GM06990 (cell line): Measurements from ENCODE around the gene PLXDC2.

Experiments
- DNase-seq: peaks from one replicate; pipeline ENCODE4 v3.0.0-alpha.2; 2011; ENCODE audit not compliant: insufficient read length; ENCODE audit errors: extremely low read depth
- H3K27me3 ChIP-seq: replicated peaks from 2 replicates; pipeline ENCODE4 v1.6.0; 2011; ENCODE audit warnings: low read length; ENCODE audit not compliant: control insufficient read depth, insufficient read depth
- H3K36me3 ChIP-seq: 2 replicates; pipeline ENCODE4 v1.5.1; 2011; ENCODE audit warnings: low read length; ENCODE audit not compliant: control insufficient read depth, insufficient read depth
- H3K4me3 ChIP-seq: replicated peaks from 2 replicates; pipeline ENCODE4 v1.5.1; 2011; ENCODE audit warnings: low read depth, mild to moderate bottlenecking, control low read depth, low read length
- CTCF ChIP-seq: IDR thresholded peaks from 2 replicates; pipeline ENCODE4 v1.5.1; 2011; ENCODE audit warnings: low read length, control low read depth, mild to moderate bottlenecking, inconsistent platforms; ENCODE audit not compliant: insufficient read depth, poor library complexity, severe bottlenecking

PLXDC2 gene

GRCh38 chr10:20276127-20276979 is 460.1 kb downstream of the PLXDC2 start:
- no peak for TF ChIP-seq CTCF
- H3K4me3 ChIP-seq: no peak overlapping the region
- no peaks in the 10 kb centered on the region for H3K36me3 ChIP-seq
- H3K27me3 ChIP-seq: no peaks in the 10 kb centered on the region
- no peak for DNase-seq

- Histone ChIP-seq H3K4me3 (no peak overlapping the region), H3K36me3 (no peaks in the 10 kb centered on the region), H3K27me3 (no peaks in the 10 kb centered on the region)
- DNase-seq: no peak
- TF ChIP-seq CTCF: no peak
Observed at GRCh38 chr10:20277820-20278219, 461.6 kb downstream of the PLXDC2 start.

GRCh38 chr10:20281579-20281978 is 465.3 kb downstream of the PLXDC2 start:
- DNase-seq: no peak
- no peaks in the 10 kb centered on the region for H3K27me3 ChIP-seq

GRCh38 chr10:20287586-20287985 is 471.4 kb downstream of the PLXDC2 start:
- no peaks in the 10 kb centered on the region for H3K27me3 ChIP-seq
- TF ChIP-seq CTCF: no peak
- H3K36me3 ChIP-seq: no peaks in the 10 kb centered on the region
- DNase-seq: no peak
- no peak overlapping the region for H3K4me3 ChIP-seq

More at GRCh38 chr10:20281579-20281978, 465.3 kb downstream of the PLXDC2 start:
- Histone ChIP-seq H3K4me3 (no peak overlapping the region), H3K36me3 (no peaks in the 10 kb centered on the region)
- TF ChIP-seq CTCF: no peak

- Histone ChIP-seq H3K27me3 (no peaks in the 10 kb centered on the region), H3K4me3 (no peak overlapping the region), H3K36me3 (no peaks in the 10 kb centered on the region)
- TF ChIP-seq CTCF: no peak
- no peak for DNase-seq
Observed at GRCh38 chr10:20288060-20288459, 471.8 kb downstream of the PLXDC2 start.
